Chondrocyte (in vitro differentiated cells): ENCODE results near the gene SPOCK1. TPM values are rescaled to one million over a fixed set of nuclear protein-coding genes. Genes with fewer than 3 reads are reported as not detected.
A peak's percentile ranks its signal among the peaks of the same experiment; 100 is the strongest.

Experiments used
- DNase-seq: peaks from one replicate; pipeline ENCODE4 v3.0.0; 2021; ENCODE audit warnings: mixed read lengths, low spot score
- H3K27ac Mint-ChIP-seq: one replicate; pipeline ENCODE4 v1.8.0; 2021; ENCODE audit warnings: mild to moderate bottlenecking, moderate library complexity, mixed read lengths; ENCODE audit not compliant: unreplicated experiment
- H3K27me3 Mint-ChIP-seq: 2 replicates; pipeline ENCODE4 v1.8.0; 2021; ENCODE audit warnings: low read depth, mixed read lengths
- H3K36me3 Mint-ChIP-seq: 2 replicates; pipeline ENCODE4 v1.8.0; 2021; ENCODE audit warnings: low read depth, mixed read lengths
- H3K4me1 Mint-ChIP-seq: 2 replicates; pipeline ENCODE4 v1.8.0; 2021; ENCODE audit warnings: low read depth, mild to moderate bottlenecking, mixed read lengths
- H3K4me3 Mint-ChIP-seq: one replicate; pipeline ENCODE4 v1.8.0; 2021; ENCODE audit warnings: mild to moderate bottlenecking, moderate library complexity, mixed read lengths; ENCODE audit not compliant: unreplicated experiment
- H3K9me3 Mint-ChIP-seq: 2 replicates; pipeline ENCODE4 v1.8.0; 2021; ENCODE audit warnings: low read depth, mixed read lengths
- CTCF ChIP-seq: fragments of 200-600 bp; sonication (generic); IDR thresholded peaks from 2 replicates; pipeline ENCODE4 v1.5.0; 2021; ENCODE audit warnings: antibody characterized with exemption, mild to moderate bottlenecking, moderate library complexity
- total RNA-seq: library from RNA; stranded (reverse); gene quantifications from 3 replicates; pipeline ENCODE4 v1.2.1, GENCODE V29; 2021

SPOCK1 gene
- total RNA-seq, 1 donor from 2014 or later, result 127 TPM

GRCh38 chr5:137192293-137192743 is 306.8 kb downstream of the SPOCK1 start:
- no peak overlapping the region for H3K27ac Mint-ChIP-seq
- H3K4me1 Mint-ChIP-seq, result peaks cover 23% of the 10 kb centered on the region
- H3K36me3 Mint-ChIP-seq, result no peaks in the 10 kb centered on the region
- H3K27me3 Mint-ChIP-seq, result no peaks in the 10 kb centered on the region
- no peak for TF ChIP-seq CTCF
- H3K4me3 Mint-ChIP-seq, result no peak overlapping the region
- no peak for DNase-seq
- no peaks in the 10 kb centered on the region for H3K9me3 Mint-ChIP-seq

GRCh38 chr5:137191179-137191578 is 307.9 kb downstream of the SPOCK1 start:
- Mint-ChIP-seq H3K9me3 (no peaks in the 10 kb centered on the region), H3K4me3 (no peak overlapping the region), H3K36me3 (no peaks in the 10 kb centered on the region), H3K4me1 (peaks cover 23% of the 10 kb centered on the region), H3K27me3 (no peaks in the 10 kb centered on the region), H3K27ac (no peak overlapping the region)
- no peak for DNase-seq
- TF ChIP-seq CTCF, result no peak

GRCh38 chr5:137190441-137190840 is 308.7 kb downstream of the SPOCK1 start:
- DNase-seq, result no peak
- no peaks in the 10 kb centered on the region for H3K9me3 Mint-ChIP-seq
- no peak overlapping the region for H3K4me3 Mint-ChIP-seq
- H3K4me1 Mint-ChIP-seq, result peaks cover 23% of the 10 kb centered on the region
- H3K27me3 Mint-ChIP-seq, result no peaks in the 10 kb centered on the region
- TF ChIP-seq CTCF, result no peak
- no peaks in the 10 kb centered on the region for H3K36me3 Mint-ChIP-seq
- peak overlapping the region; percentile 76 for H3K27ac Mint-ChIP-seq

- DNase-seq, result no peak
- no peaks in the 10 kb centered on the region for H3K9me3 Mint-ChIP-seq
These were observed 309.1 kb downstream of the SPOCK1 start for GRCh38 chr5:137190031-137190430.

GRCh38 chr5:137188566-137188965 is 310.6 kb downstream of the SPOCK1 start:
- Mint-ChIP-seq H3K27me3 (peaks cover 2% of the 10 kb centered on the region), H3K27ac (no peak overlapping the region), H3K4me3 (no peak overlapping the region)

More at GRCh38 chr5:137190031-137190430, 309.1 kb downstream of the SPOCK1 start:
- Mint-ChIP-seq H3K36me3 (no peaks in the 10 kb centered on the region), H3K4me1 (peaks cover 23% of the 10 kb centered on the region), H3K27ac (no peak overlapping the region), H3K27me3 (no peaks in the 10 kb centered on the region), H3K4me3 (no peak overlapping the region)
- TF ChIP-seq CTCF, result no peak

More at GRCh38 chr5:137188566-137188965, 310.6 kb downstream of the SPOCK1 start:
- TF ChIP-seq CTCF, result no peak
- Mint-ChIP-seq H3K36me3 (no peaks in the 10 kb centered on the region), H3K4me1 (peaks cover 23% of the 10 kb centered on the region), H3K9me3 (no peaks in the 10 kb centered on the region)
- DNase-seq, result no peak
